ENCODE results near the gene RAMP2.
"Not testable (repeated sequence)": the region's sequence is repeated elsewhere in the genome, so short reads cannot be mapped to it uniquely, and the experiment has no call there.

Gene RAMP2, protein sequence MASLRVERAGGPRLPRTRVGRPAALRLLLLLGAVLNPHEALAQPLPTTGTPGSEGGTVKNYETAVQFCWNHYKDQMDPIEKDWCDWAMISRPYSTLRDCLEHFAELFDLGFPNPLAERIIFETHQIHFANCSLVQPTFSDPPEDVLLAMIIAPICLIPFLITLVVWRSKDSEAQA

DNA sequence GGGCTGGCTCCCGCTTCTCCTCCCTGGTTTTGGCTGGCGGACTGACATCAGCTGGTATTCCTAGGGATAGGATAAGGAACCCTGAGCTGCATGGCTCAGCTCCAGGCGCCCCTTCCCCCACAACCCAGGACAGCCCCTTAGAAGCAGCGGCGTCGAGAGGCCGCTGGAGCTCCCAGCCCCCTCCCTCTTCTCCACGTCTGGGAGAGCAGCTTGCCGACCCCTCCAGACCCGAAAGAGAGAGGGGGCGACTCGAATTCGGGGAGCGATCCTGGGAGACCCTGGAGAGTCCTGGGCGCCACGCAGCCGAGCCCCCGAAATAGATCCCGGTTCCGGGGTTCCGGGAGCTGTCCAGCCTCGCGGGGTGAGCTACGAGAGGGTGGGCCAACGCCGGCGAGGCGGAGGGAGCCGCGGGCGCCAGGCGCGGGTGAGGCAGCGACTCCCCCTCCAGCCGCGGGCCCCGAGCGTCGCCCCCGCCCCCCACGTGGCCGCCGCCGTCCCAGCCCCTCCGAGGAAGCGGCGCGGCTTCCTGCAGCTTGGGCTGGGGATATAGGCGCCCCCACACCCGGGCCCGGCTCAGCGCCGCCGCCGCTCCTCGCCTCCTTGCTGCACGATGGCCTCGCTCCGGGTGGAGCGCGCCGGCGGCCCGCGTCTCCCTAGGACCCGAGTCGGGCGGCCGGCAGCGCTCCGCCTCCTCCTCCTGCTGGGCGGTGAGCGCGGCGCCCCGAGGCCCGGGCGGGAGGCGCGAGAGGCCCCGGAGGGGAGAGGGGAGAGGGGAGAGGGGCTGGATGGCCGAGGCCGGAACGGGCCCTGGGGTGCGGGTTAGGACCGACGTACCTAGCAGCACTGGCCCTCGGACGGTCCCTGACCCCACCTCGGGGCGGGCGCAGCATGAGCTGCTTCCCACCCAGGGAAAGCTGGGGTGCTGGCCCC, at the start of gene RAMP2:
TSS of gene RAMP2 (plus strand) at position 576 of the 930 bp plus-strand sequence. CDS start at position 611, 35 bp downstream.
- no peak for DNase-seq (ENCODE audit: low spot score)

- DNase-seq (ENCODE audit: low spot score) = peak; percentile 56
Observed at GRCh38 chr17:42720996-42721583, 39.9 kb upstream of the RAMP2 start.

GRCh38 chr17:42723636-42724035, 37.4 kb upstream of the RAMP2 start:
- no peak for DNase-seq (ENCODE audit: low spot score)

DNA sequence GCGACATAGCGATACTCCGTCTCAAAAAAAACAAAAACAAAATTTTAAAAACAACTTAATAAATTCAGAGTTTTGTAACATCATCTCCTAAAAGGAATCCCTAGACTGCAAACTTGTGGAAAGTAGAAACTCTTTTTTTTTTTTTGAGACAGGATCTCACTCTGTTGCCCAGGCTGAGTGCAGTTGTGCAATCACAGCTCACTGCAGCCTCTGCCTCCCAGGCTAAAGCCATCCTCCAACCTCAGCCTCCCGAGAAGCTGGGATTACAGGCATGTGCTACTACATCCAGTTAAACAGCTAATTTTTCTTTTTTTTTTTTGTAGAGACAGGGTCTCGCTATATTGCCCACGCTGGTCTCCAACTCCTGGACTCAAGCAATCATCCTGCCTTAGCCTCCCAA, 35.9 kb upstream of the RAMP2 start:
- DNase-seq (ENCODE audit: low spot score) = no peak

GRCh38 chr17:42740699-42741098, 20.3 kb upstream of the RAMP2 start:
- DNase-seq (ENCODE audit: low spot score) = no peak

DNA sequence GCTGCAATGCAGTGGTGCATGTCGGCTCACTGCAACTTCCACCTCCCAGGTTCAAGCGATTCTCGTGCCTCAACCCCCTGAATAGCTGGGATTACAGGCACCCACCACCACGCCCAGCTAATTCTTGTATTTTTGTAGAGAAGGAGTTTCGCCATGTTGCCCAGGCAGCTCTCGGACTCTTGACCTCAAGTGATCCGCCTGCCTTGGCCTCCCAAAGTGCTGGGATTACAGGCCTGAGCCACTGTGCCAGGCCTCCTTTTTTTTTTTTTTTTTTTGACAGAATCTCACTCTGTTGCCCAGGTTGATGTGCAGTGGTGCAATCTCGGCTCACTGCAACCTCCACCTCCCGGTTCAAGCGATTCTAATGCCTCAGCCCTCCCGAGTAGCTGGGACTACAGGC, 18.1 kb upstream of the RAMP2 start:
- DNase-seq (ENCODE audit: low spot score) = not testable (repeated sequence)

GRCh38 chr17:42743595-42744282, 17.3 kb upstream of the RAMP2 start:
- peak; percentile 29 for DNase-seq (ENCODE audit: low spot score)

DNA sequence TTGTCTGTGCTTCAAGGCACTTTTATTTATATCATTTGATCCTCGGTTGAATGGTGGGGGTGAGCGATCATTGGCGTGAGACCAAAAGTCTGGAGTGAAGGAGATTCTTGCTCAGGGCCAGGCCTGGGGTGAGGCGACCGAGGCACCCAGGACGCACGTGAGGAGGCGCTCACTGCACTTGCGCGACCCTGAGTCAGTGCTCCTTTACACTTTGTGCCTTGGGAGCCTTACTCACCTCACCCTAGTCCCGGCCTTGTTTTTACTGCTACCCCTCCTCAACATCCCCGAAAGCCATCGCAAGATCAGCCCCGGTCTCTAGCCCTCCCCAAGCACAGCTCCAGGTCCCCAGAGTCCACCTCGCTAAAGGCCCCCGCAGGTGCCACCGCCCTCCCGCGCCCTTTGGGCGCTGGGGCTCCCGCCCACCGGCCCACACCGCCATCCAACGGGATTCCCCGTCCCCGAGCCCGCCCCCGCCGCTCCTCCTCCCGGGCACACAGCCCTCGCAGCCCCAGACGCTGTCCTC, 16.7 kb upstream of the RAMP2 start:
- DNase-seq (ENCODE audit: low spot score) = peak; percentile 77

DNA sequence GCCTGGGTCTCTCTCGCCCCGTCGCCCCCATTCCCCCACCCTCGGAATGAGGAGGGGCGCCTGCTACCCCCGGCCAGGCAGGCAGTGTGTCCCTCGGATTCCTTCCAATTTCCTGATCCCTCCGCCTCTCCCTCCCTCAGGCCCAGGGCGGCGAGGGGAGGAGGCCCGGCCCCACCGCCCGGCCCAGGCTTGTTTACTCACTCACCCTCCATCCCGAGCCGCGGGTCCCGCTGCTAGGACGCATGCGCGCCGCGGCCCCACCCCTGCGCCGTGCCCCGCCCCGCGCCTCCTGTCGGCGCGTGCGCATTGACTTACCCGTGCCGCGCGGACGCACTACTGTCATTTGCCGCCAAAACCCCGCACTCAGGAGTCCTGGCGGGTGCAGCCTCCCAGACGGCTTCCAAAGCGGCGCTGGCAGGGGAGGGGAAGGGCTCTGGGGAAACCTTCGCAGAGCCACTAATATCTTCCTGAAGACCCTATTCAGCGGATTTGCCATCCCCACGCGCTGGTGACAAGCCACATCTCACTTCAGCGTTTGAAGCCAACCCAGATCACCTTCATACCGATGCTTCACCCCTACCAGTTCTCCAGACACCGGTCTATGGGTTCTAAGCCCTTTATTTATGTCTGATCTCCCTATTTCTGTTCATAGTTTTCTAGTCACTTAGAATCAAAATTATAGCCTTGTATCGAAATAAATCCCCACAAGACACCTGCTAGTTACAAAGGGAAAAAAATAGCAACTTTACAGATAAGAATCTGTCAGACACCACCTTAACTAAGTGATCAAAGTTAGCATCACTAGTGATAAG, 16.0 kb upstream of the RAMP2 start, which contains the start of gene EZH1:
TSS of gene EZH1 (minus strand) at position 235 of the 812 bp plus-strand sequence. CDS start 16,099 bp downstream, outside the sequence.
- peak; percentile 90 for DNase-seq (ENCODE audit: low spot score)

GRCh38 chr17:42748202-42748907, 12.7 kb upstream of the RAMP2 start:
- no peak for DNase-seq (ENCODE audit: low spot score)

DNA sequence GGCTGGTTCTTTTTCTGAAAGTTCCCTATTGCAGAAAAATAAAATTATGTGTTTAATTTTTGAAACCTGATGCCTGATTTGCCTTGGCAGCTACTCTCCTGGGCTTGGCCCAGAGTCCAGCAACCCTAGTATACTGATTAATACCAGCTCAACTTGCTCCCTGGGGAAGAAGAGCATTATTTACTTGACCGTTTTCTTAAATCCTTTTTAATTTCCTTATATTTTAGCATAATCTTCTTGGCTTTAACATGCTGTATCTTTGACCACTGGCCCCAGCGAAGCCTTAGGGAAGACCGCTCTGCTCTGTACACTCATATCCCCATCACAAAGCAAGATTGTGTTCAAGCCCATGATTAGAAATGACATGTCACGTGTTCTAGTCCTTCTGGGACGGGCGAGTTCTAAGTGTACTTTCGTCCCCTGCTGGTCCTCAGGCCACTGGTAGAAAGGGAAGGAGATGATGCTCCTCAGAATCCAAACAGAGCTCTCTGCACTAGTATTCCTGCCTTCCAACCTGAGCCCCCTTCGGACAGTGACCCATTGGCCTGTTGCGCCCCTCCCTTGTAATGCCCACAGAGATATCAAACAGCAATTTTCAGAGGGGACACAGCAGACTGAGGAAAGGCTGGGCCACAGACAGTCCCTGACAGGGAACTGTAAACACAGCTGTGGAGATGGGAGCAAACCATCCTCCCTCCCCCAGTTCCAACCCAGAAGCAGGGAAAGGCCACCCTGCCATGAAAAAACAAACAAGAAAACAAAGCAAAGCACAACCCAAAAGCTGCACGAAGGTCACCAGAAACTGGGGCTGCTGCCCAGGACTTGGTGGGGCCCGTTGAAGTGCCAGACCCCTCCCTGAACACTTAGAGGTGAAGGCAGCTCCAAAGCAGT, 11.9 kb upstream of the RAMP2 start:
- no peak for DNase-seq (ENCODE audit: low spot score)

- DNase-seq (ENCODE audit: low spot score) = no peak
Observed at GRCh38 chr17:42750739-42751344, 10.2 kb upstream of the RAMP2 start.

DNA sequence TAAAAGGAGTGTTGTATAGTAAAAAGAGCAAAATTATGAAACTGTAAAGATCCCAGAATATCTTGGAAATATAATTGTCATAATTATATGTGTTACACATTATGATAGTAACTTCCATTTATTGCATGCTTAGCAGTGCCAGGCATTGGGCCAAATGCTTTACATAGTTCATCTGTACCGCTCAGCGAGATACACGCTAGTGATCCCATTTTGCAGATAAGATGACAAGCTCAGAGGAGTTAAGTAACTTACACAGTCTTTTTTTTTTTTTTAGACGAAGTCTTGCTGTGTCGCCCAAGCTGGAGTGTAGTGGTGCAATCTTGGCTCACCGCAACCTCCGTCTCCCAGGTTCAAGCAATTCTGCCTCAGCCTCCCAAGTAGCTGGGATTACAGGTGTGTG, 9.4 kb upstream of the RAMP2 start:
- no peak for DNase-seq (ENCODE audit: low spot score)

DNA sequence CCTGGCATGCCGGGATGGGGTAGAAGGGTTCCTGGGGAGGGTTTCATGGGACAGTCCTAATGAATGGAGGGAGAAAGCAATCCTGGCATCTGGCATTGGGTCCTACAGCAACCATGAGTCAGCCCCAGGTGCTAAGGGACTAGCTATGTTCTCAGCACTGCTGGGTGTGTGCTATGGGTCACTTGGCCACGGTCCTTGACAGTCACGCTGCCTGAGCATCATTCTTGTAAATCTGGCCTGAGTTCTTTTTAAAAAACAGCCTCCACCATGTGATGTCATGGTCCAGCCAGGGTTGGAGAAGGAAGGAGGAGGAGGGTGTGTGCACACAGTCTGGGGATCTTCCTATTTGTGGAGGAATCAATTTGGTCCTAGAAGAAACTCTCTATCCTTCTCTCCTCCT, 6.2 kb upstream of the RAMP2 start:
- DNase-seq (ENCODE audit: low spot score) = no peak

DNA sequence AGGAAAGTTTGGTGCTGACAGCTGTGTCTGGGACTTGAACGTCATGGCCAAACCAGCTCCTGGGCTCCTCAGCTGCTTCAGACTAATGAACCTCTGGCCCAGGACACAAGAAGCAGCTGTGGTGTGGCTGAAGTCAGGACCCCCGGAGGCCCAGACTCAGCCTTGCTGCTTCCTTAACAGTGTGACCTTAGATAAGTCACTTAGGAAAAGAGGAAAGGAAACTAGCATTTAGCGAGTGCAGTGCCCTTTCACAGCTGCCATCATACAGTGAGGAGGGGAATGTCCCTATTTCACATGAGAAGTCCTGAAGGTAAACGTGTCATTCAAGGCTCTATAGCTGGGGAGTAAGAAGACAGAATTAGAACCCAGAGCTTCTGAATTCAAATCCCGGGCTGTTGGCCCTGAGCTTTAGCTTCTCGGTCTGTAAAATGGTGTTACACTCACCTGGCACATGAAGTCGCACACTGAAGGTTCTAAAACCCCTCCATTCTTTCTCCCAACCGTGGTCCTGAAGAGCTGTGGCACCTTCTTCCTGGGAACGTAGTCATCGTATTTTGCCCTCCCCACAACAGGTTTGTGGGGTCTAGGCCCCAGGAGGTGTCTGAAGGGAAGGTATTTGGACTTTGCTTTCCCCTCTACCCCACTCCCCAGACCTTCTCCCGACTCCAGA, 910 bp upstream of the RAMP2 start:
- no peak for DNase-seq (ENCODE audit: low spot score)

GRCh38 chr17:42761638-42762037, 611 bp downstream of the RAMP2 start:
- no peak for DNase-seq (ENCODE audit: low spot score)

- DNase-seq (ENCODE audit: low spot score) = no peak
Observed at GRCh38 chr17:42766124-42766523, 5.1 kb downstream of the RAMP2 start.

- DNase-seq (ENCODE audit: low spot score) = no peak
Observed at GRCh38 chr17:42767512-42767911, 6.5 kb downstream of the RAMP2 start.

Data from SW480 (cell line).